Activated CD8-positive, alpha-beta memory T cell treated with anti-CD3 and anti-CD28 coated beads, Interleukin-2, amount 10 ng/mL, durations not matched to agents 7 days and 5 days (primary cell): ENCODE data around the gene E2F6. TPM values are rescaled to one million over a fixed set of nuclear protein-coding genes. Genes with fewer than 3 reads are reported as not detected.
"Not testable (repeated sequence)": the region's sequence is repeated elsewhere in the genome, so short reads cannot be mapped to it uniquely, and the experiment has no call there.

Experiments used
- ATAC-seq: fragments of 150-1000 bp; cut with Tn5 transposase; one replicate; pipeline ENCODE4 v1.10.0; 2021; ENCODE audit warnings: moderate library complexity
- CTCF ChIA-PET: fragments of 350-600 bp; sonication (Branson Sonifier 250); formaldehyde crosslinking; loops from one replicate; lab custom pipeline; 2021; ENCODE audit warnings: antibody characterized with exemption; lab: Charles Lee
- DNase-seq: peaks from one replicate; pipeline ENCODE4 v3.0.0-alpha.2; 2020
- H3K27ac Mint-ChIP-seq: one replicate; pipeline ENCODE4 v1.8.0; 2021; ENCODE audit warnings: mild to moderate bottlenecking, mixed read lengths
- H3K27me3 Mint-ChIP-seq: one replicate; pipeline ENCODE4 v1.8.0; 2021; ENCODE audit warnings: mixed read lengths
- H3K36me3 Mint-ChIP-seq: one replicate; pipeline ENCODE4 v1.8.0; 2021; ENCODE audit warnings: mild to moderate bottlenecking, mixed read lengths
- H3K4me1 Mint-ChIP-seq: one replicate; pipeline ENCODE4 v1.8.0; 2021; ENCODE audit warnings: mixed read lengths
- H3K4me3 Mint-ChIP-seq: one replicate; pipeline ENCODE4 v1.8.0; 2021; ENCODE audit warnings: mild to moderate bottlenecking, moderate library complexity, mixed read lengths
- H3K9me3 Mint-ChIP-seq: one replicate; pipeline ENCODE4 v1.8.0; 2022; ENCODE audit warnings: low read depth, mixed read lengths
- total RNA-seq, 2 experiments: library from RNA; stranded (reverse); gene quantifications; one replicate each; pipeline ENCODE4 v1.2.3, GENCODE V29; 2021

The E2F6 gene
- total RNA-seq, 2 experiments from 2014 or later = 7.5 to 11.8 TPM

- Mint-ChIP-seq H3K27ac (no peak overlapping the region), H3K9me3 (peaks cover 5% of the 10 kb centered on the region), H3K4me3 (no peak overlapping the region), H3K4me1 (peaks cover 2% of the 10 kb centered on the region), H3K36me3 (no peaks in the 10 kb centered on the region), H3K27me3 (peaks cover 19% of the 10 kb centered on the region)
- CTCF ChIA-PET = interaction anchor here (0.6 to 5.1 kb wide), 2 partner anchors 227 to 282 kb away, joined by 3 to 37 read pairs; a partner anchor contains a TSS
- DNase-seq (no peak), ATAC-seq (no peak)
These were observed 51.4 kb downstream of the E2F6 start for GRCh38 chr2:11414372-11415124.

DNA sequence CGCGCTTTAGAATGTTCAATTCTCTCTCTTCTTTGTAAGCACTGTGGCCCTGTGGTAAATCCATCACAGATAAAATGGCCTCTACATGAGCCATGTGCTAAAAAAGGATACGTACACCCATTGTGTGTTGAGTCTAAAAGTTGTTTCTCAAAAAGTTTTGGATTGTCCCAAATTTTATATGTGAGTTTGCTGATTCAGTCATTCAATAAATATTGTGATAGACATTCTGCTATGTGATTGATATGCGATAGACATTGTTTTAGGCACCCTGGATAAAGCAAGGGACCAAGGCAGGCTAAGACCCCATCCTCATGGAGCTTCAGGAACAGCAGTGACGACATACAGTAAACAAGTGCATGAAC is 53.5 kb downstream of the E2F6 start:
- Mint-ChIP-seq H3K27me3 (peaks cover 22% of the 10 kb centered on the region), H3K4me1 (peaks cover 2% of the 10 kb centered on the region), H3K36me3 (no peaks in the 10 kb centered on the region), H3K27ac (no peak overlapping the region), H3K9me3 (no peaks in the 10 kb centered on the region), H3K4me3 (no peak overlapping the region)
- ATAC-seq (no peak), DNase-seq (no peak)
- CTCF ChIA-PET = interaction anchor here (1.3 to 5.1 kb wide), 2 partner anchors 21 to 280 kb away, joined by 3 to 37 read pairs; a partner anchor contains a TSS

DNA sequence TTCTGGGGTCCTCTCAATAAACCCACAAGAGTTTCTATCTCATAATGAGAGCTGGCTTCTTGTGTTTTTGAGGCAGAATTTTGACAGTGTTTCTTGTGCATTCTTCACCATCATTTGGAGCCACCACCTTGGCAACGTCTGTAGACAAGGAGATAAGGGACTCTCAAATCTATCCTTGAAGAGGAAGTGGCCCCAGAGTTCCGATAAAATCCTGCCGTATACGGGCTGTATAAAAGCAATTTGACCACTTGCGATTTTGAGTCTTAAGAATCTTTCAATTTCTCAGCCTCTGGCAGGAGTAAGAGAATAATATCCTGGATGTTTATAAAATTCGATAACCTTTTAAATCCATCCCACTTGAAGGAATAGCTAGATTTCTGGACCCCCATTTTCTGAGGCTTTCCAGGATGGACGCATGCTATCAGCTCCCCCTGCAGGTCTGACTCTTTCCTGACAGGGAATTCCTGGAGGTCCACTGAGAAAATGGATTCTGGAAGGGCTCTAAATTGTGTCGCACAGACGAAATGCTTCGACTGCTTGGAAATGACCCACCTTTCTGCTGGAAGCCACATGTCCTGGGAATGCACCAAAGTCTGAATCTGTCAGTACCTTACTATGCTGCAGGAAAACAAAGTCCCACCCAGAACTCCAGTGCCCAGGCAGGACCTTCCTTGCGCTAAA is 54.1 kb downstream of the E2F6 start:
- Mint-ChIP-seq H3K27ac (no peak overlapping the region), H3K4me3 (no peak overlapping the region), H3K4me1 (peaks cover 2% of the 10 kb centered on the region), H3K36me3 (no peaks in the 10 kb centered on the region), H3K9me3 (no peaks in the 10 kb centered on the region), H3K27me3 (peaks cover 22% of the 10 kb centered on the region)
- CTCF ChIA-PET = interaction anchor here (0.6 to 5.1 kb wide), 3 partner anchors 22 to 279 kb away, joined by 3 to 37 read pairs (median 4); a partner anchor contains a TSS
- DNase-seq = no peak
- ATAC-seq = no peak

- H3K4me1 Mint-ChIP-seq = peaks cover 2% of the 10 kb centered on the region
These were observed 54.7 kb downstream of the E2F6 start for GRCh38 chr2:11411244-11411643.

GRCh38 chr2:11410101-11410500 is 55.9 kb downstream of the E2F6 start:
- Mint-ChIP-seq H3K4me3 (no peak overlapping the region), H3K27ac (no peak overlapping the region), H3K4me1 (peaks cover 2% of the 10 kb centered on the region), H3K36me3 (no peaks in the 10 kb centered on the region), H3K27me3 (peaks cover 22% of the 10 kb centered on the region), H3K9me3 (no peaks in the 10 kb centered on the region)
- no peak for ATAC-seq
- DNase-seq = no peak
- CTCF ChIA-PET = interaction anchor here (5.1 kb wide), 1 partner anchor 278 kb away, joined by 37 read pairs; a partner anchor contains a TSS

More at GRCh38 chr2:11411244-11411643, 54.7 kb downstream of the E2F6 start:
- Mint-ChIP-seq H3K36me3 (no peaks in the 10 kb centered on the region), H3K27me3 (peaks cover 22% of the 10 kb centered on the region), H3K9me3 (no peaks in the 10 kb centered on the region), H3K27ac (no peak overlapping the region), H3K4me3 (no peak overlapping the region)
- CTCF ChIA-PET = interaction anchor here (0.6 to 5.1 kb wide), 2 partner anchors 230 to 279 kb away, joined by 4 to 37 read pairs; a partner anchor contains a TSS
- ATAC-seq (no peak), DNase-seq (no peak)

GRCh38 chr2:11409572-11409959 is 56.4 kb downstream of the E2F6 start:
- Mint-ChIP-seq H3K9me3 (no peaks in the 10 kb centered on the region), H3K27me3 (peaks cover 22% of the 10 kb centered on the region), H3K36me3 (no peaks in the 10 kb centered on the region), H3K27ac (no peak overlapping the region), H3K4me3 (no peak overlapping the region), H3K4me1 (peaks cover 2% of the 10 kb centered on the region)
- CTCF ChIA-PET = interaction anchor here (5.1 kb wide), 1 partner anchor 277 kb away, joined by 37 read pairs; a partner anchor contains a TSS
- DNase-seq (no peak), ATAC-seq (no peak)

DNA sequence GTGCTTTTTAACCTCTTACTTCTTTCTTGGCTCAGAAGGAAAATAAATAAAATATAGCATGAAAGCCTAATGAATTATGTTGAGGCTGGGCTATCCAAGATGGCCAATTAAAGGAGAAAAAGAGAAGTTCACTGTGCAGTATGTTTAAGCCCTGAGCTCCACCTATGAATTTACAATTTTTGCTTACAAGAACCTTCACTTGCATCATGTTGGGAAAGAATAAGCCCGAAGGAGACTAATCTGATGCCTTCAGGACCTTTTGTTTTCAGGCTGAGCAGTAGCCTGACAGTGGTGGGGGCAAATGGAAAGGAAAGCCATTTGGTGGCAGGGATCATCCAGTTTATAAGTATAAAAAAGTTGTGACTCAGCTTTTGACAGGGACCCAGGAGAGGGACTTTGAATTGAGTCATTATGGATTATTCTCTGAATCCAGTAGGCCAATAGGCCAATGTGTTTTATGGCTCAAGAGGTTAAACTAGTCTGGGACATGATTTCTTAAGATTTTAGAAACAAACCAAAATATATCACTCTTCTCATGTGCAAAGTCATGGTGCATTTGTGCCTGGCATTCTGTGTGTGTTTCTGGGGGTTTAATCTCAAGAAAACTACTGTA is 56.9 kb downstream of the E2F6 start:
- CTCF ChIA-PET = interaction anchor here (1.2 kb wide), 1 partner anchor 276 kb away, joined by 3 read pairs; a partner anchor contains a TSS

GRCh38 chr2:11407413-11407812 is 58.5 kb downstream of the E2F6 start:
- no peaks in the 10 kb centered on the region for H3K36me3 Mint-ChIP-seq
- H3K4me1 Mint-ChIP-seq = peaks cover 2% of the 10 kb centered on the region
- no peak overlapping the region for H3K27ac Mint-ChIP-seq
- DNase-seq = no peak
- CTCF ChIA-PET = interaction anchor here (1.5 kb wide), 1 partner anchor 11 kb away, joined by 5 read pairs; no protein-coding TSS in a partner anchor
- ATAC-seq = no peak
- no peak overlapping the region for H3K4me3 Mint-ChIP-seq
- H3K27me3 Mint-ChIP-seq = peaks cover 13% of the 10 kb centered on the region
- H3K9me3 Mint-ChIP-seq = no peaks in the 10 kb centered on the region

More for the DNA sequence above, 56.9 kb downstream of the E2F6 start:
- Mint-ChIP-seq H3K4me1 (peaks cover 2% of the 10 kb centered on the region), H3K27ac (no peak overlapping the region), H3K36me3 (no peaks in the 10 kb centered on the region), H3K9me3 (no peaks in the 10 kb centered on the region), H3K27me3 (peaks cover 22% of the 10 kb centered on the region), H3K4me3 (no peak overlapping the region)
- ATAC-seq (no peak), DNase-seq (no peak)

- ATAC-seq (no peak), DNase-seq (no peak)
- CTCF ChIA-PET = interaction anchor here (0.5 to 1.5 kb wide), 2 partner anchors 11 to 237 kb away, joined by 4 to 5 read pairs; no protein-coding TSS in a partner anchor
- peaks cover 12% of the 10 kb centered on the region for H3K27me3 Mint-ChIP-seq
- H3K4me1 Mint-ChIP-seq = peaks cover 2% of the 10 kb centered on the region
- no peak overlapping the region for H3K4me3 Mint-ChIP-seq
- H3K36me3 Mint-ChIP-seq = no peaks in the 10 kb centered on the region
- H3K9me3 Mint-ChIP-seq = no peaks in the 10 kb centered on the region
- no peak overlapping the region for H3K27ac Mint-ChIP-seq
These were observed 59.0 kb downstream of the E2F6 start for GRCh38 chr2:11406958-11407381.

DNA sequence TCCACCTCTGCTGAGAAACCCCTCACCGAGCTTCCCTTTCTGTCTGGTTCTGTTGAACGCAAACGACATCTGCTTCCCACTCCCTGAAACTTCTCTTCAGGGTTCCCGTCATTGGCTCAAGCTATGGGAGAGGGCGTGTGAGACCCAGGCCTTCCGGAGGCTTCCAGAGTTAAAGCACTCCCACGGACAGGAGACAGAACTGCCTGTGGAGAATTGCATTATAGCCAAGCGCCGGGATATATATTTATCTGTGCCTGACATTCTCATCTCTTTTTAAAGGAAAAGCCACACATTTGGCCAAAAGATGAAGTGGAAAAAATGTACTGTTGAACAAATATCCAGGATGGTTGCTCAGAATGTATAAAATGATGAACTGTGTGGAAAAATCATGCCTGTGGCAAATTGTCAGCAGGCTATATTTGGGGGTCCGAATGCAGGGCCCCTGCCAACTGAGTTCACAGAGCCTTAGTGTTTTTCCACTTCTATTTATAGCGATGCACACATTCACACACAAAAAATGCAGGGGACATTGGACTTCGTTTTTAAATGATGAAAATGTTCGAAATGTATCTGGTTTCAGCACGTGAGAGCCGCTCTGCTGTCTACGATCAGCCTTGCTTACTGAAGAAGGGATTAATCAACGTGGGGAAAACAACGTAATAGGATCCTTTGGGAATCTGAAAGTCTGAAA is 59.5 kb downstream of the E2F6 start:
- no peak overlapping the region for H3K4me3 Mint-ChIP-seq
- no peak overlapping the region for H3K27ac Mint-ChIP-seq
- H3K4me1 Mint-ChIP-seq = no peaks in the 10 kb centered on the region
- peaks cover 12% of the 10 kb centered on the region for H3K27me3 Mint-ChIP-seq
- DNase-seq (no peak), ATAC-seq (no peak)
- CTCF ChIA-PET = interaction anchor here (0.5 kb wide), 1 partner anchor 237 kb away, joined by 4 read pairs; no protein-coding TSS in a partner anchor
- H3K9me3 Mint-ChIP-seq = no peaks in the 10 kb centered on the region
- H3K36me3 Mint-ChIP-seq = no peaks in the 10 kb centered on the region

GRCh38 chr2:11405599-11406266 is 60.2 kb downstream of the E2F6 start:
- H3K36me3 Mint-ChIP-seq = no peaks in the 10 kb centered on the region
- no peak for DNase-seq
- H3K4me3 Mint-ChIP-seq = no peak overlapping the region
- H3K9me3 Mint-ChIP-seq = no peaks in the 10 kb centered on the region
- CTCF ChIA-PET = no interaction called here
- H3K27me3 Mint-ChIP-seq = peaks cover 8% of the 10 kb centered on the region
- H3K4me1 Mint-ChIP-seq = no peaks in the 10 kb centered on the region
- ATAC-seq = no peak
- H3K27ac Mint-ChIP-seq = no peak overlapping the region

DNA sequence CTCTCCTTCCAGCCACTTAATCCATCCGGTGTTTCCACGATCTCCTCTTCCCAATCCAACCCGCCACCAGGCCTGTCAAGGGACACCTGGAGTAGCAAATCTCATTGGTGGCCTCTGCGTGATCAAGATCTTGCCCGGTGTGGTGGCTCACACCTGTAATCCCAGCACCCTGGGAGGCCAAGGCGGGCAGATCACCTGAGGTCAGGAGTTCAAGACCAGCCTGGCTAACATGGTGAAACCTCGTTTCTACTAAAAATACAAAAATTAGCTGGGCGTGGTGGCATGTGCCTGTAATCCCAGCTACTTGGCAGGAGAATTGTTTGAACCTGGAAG is 60.9 kb downstream of the E2F6 start:
- DNase-seq, H3K27ac Mint-ChIP-seq, H3K36me3 Mint-ChIP-seq, CTCF ChIA-PET, H3K4me1 Mint-ChIP-seq, H3K27me3 Mint-ChIP-seq, ATAC-seq, H3K4me3 Mint-ChIP-seq, H3K9me3 Mint-ChIP-seq: not testable (repeated sequence)
